HTERT RPE-1 (cell line): ENCODE data around the gene RBMS3.
"Not testable (repeated sequence)": the region's sequence is repeated elsewhere in the genome, so short reads cannot be mapped to it uniquely, and the experiment has no call there.

Source experiments
- in situ Hi-C: fragments of 300-500 bp; cut with MboI; formaldehyde crosslinking; loops from 4 replicates; pipeline ENCODE4 v1.14.3; 2020; ENCODE audit warnings: low sequenced_read_pairs

Gene RBMS3

GRCh38 chr3:29337565-29337964 is 56.7 kb downstream of the RBMS3 start:
- in situ Hi-C loops = no loop called here

GRCh38 chr3:29338377-29338776 is 57.5 kb downstream of the RBMS3 start:
- in situ Hi-C loops = no loop called here

DNA sequence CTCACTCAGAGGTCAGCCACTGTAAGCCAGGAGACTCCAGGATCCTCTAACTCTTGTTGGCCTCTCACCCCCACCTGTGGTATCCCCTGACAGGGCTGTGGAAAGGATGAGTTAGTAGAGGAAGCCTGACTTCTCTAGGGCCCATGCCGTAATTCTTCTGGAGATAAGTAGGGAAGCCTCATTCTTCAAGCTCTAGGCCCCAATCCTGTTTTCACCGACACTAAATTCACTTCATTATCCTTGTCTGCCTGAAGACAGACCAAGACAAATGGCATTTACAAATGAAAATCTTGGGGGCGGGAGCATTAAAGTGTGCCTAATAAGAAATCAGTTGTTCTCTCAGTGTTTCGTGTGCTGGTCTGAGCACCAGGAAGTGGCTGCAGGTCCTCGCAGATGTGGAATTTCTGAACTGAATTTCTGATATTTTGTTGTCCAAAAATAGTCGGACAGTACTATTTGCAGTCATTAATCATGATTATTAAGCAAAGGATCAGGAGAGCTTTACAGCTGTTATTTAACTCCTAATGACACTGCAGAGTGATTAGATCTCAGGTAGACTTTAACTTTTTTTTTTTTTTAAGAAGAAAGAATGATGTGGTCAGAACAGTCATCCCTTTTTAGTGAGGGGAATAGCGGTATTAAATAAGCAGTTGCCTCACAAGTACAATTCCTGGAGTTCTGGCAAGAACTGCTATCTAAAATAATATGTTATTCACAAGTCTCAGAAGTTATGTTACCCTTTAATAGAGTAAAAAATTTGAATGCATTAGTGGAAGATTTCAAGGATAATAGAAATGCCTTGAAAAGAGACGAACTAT is 58.4 kb downstream of the RBMS3 start:
- in situ Hi-C loops = no loop called here

- in situ Hi-C loops = no loop called here
Observed at GRCh38 chr3:29344154-29344553, 63.3 kb downstream of the RBMS3 start.

GRCh38 chr3:29344935-29345334 is 64.1 kb downstream of the RBMS3 start:
- in situ Hi-C loops = no loop called here

DNA sequence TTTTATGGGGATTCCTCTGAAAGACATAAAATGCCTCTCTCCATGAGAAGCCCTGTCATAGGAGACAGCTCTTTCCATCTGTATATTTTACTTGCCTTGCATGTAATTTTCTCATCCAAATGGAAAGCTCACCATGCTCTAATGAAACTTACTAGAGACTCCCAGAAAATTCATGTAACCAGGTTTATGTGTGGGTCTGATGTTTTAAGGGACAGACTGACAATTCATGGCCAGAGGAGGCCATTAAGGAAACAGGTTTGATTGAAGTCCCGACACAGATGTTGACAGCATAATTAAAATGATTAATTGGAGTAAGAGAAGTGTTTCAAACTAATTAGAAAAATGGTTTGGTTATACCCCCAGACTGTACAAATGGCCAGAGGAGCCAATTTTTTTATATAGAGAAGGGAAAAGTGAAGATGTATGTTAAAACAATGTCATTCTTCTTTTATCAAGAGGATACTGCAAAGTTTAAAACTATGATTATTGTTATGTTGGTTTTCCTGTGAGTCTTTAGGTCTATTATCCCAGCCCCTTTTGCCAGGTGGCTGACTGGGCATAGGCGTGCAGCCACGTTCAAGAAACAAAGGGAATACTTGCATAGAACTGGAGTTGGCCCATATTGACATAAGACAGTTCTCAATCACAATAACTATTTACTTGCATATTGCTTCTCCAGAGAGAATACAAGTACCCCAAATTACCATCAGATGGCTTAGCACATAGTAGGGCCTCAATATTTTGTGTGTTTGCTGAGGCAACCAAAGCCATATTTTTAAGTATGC is 64.8 kb downstream of the RBMS3 start:
- in situ Hi-C loops = no loop called here

- in situ Hi-C loops = no loop called here
Observed at GRCh38 chr3:29346828-29347227, 66.0 kb downstream of the RBMS3 start.

- in situ Hi-C loops = no loop called here
Observed at GRCh38 chr3:29347412-29347811, 66.5 kb downstream of the RBMS3 start.

DNA sequence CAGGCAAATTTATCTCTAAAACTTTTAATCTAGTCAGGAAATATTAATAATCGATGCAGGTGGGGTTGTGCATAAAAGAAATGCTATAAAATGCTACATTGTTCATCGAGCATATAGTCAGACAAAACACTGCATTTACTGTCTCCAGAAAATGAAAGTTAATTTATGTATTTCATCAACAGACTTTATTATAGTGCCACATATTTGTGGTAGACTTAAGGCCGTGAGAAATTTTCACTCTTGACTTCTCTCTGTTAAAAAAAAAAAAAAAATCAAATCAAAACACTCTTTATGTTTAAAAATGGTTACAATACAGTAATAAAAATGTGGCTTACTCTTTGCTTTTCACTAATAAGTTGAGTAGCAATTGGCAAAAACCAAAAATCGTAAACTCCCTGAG is 67.4 kb downstream of the RBMS3 start:
- in situ Hi-C loops = no loop called here

GRCh38 chr3:29349049-29349448 is 68.2 kb downstream of the RBMS3 start:
- in situ Hi-C loops = no loop called here

GRCh38 chr3:29353807-29354206 is 72.9 kb downstream of the RBMS3 start:
- in situ Hi-C loops = no loop called here

DNA sequence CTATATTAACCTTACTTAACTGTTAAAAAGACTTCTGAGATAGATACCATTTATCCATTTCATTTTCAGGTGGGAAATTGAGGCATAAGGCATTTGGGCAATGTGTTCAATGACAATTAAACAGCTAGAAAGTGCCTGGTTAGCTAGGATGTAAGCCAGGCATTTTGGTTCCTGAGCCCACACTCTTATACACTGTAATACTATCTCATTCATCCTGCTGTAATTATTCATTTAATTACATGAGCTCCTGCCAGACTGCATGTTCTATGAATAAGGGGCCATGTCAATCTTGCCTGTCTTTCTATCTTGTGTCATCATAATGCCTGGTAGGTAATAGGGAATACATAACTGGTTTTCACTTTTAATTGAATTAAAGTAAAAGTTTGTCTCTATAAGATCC is 74.0 kb downstream of the RBMS3 start:
- in situ Hi-C loops = no loop called here

- in situ Hi-C loops = no loop called here
Observed at GRCh38 chr3:29356062-29356461, 75.2 kb downstream of the RBMS3 start.

DNA sequence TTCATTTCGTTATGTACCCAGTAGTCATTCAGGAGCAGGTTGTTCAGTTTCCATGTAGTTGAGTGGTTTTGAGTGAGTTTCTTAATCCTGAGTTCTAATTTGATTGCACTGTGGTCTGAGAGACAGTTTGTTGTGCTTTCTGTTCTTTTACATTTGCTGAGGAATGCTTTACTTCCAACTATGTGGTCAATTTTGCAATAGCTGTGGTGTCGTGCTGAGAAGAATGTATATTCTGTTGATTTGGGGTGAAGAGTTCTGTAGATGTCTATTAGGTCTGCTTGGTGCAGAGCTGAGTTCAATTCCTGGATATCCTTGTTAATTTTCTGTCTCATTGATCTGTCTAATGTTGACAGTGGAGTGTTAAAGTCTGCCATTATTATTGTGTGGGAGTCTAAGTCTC is 79.4 kb downstream of the RBMS3 start:
- in situ Hi-C loops = not testable (repeated sequence)

DNA sequence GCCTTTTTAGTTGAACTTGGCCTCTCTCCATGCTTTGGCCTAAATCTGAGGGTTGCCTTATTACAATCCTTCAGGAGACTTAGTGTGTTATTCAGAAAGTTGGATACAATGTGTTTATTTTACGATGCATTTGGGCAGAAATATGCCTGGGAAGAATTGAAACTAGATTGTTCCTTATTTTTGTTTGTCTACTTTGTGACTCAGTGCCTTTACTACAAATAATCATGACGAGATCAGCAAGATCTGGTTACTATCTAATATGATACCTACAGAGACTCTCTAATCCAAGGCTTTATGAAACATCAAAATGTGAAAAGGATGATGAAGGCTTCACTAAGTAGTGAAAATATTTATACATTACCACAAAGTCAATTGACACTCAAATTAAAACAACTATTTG is 82.2 kb downstream of the RBMS3 start:
- in situ Hi-C loops = no loop called here

DNA sequence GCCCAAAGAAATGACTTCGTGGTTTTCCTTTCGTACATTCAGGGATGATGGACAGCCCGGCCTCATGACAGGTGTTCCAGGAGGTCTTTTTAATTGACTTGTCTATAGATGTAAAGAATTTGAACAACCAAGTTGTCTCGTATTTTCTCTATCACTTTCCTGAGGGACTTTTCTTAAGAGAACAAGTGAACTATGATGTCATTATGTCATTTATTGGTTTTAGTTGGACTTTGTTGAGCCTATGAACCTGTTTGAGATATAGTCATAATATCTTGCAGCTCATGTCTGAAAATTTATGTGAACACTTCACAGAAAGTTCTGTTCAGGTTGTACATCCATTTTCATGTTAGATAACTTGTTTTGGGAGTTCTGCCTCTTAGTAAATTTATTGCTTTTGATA is 89.2 kb downstream of the RBMS3 start:
- in situ Hi-C loops = no loop called here

GRCh38 chr3:29370476-29371420 is 89.9 kb downstream of the RBMS3 start:
- in situ Hi-C loops = no loop called here

GRCh38 chr3:29373131-29373680 is 92.3 kb downstream of the RBMS3 start:
- in situ Hi-C loops = no loop called here

DNA sequence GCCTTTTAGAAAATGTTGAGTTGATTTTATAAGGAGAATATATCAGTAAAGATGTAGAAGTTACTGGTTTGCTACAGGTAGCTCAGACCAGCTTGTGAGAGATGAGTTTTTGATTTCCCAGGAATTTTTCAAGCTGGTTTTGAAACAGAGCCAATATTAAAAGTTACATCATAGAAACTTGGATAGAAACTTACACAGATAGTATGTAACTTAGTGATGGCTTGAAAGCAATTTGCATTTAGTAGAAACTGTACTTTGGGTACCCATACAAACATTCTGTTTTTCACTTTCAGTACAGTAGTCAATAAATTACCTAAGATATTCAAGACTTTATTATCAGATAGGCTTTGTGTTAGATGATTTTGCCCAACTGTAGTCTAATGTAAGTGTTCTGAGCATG is 93.4 kb downstream of the RBMS3 start:
- in situ Hi-C loops = no loop called here

- in situ Hi-C loops = no loop called here
Observed at GRCh38 chr3:29379097-29379496, 98.2 kb downstream of the RBMS3 start.

- in situ Hi-C loops = no loop called here
Observed at GRCh38 chr3:29381595-29381994, 100.7 kb downstream of the RBMS3 start.
